Spleen (tissue), 11 donors: Measurements from ENCODE around the gene TMEM147. TPM values are rescaled to one million over a fixed set of nuclear protein-coding genes. Genes with fewer than 3 reads are reported as not detected.

ENCODE experiments used
- DNase-seq: peaks from one replicate; pipeline ENCODE4 v3.0.0-alpha.2; 2020
- H3K27ac ChIP-seq, 8 donors: fragments of 200-600 bp; sonication (generic) in 7 of 8; 1 replicate in 4 of 8; 2 replicates in 4 of 8; pipeline versions ENCODE4 v1.5.0 to v1.8.0; 2016 to 2021; ENCODE audit warnings: inconsistent platforms in 4 of 8, mild to moderate bottlenecking in 4 of 8, moderate library complexity in 1 of 8
- H3K27me3 ChIP-seq, 7 donors: fragments of 200-600 bp; sonication (generic) in 6 of 7; replicated peaks in 1 of 7; 1 replicate in 4 of 7; 2 replicates in 3 of 7; pipeline versions ENCODE4 v1.5.0 to v1.8.0; 2016 to 2021; ENCODE audit warnings: inconsistent platforms in 3 of 7, mild to moderate bottlenecking in 1 of 7
- H3K36me3 ChIP-seq, 6 donors: fragments of 200-600 bp; sonication (generic) in 5 of 6; 1 replicate in 4 of 6; 2 replicates in 2 of 6; pipeline versions ENCODE4 v1.5.0 to v1.8.0; 2016 to 2021; ENCODE audit warnings: inconsistent platforms in 2 of 6
- H3K4me1 ChIP-seq, 6 donors: fragments of 200-600 bp; sonication (generic) in 5 of 6; 1 replicate in 3 of 6; 2 replicates in 3 of 6; pipeline versions ENCODE4 v1.5.0 to v1.8.0; 2016 to 2021; ENCODE audit warnings: inconsistent platforms in 3 of 6
- H3K4me3 ChIP-seq, 8 donors: fragments of 200-600 bp; sonication (generic) in 7 of 8; 1 replicate in 4 of 8; 2 replicates in 4 of 8; pipeline versions ENCODE4 v1.5.0 to v1.8.0; 2016 to 2021; ENCODE audit warnings: inconsistent platforms in 4 of 8, mild to moderate bottlenecking in 4 of 8, moderate library complexity in 2 of 8
- H3K9me3 ChIP-seq, 8 donors: fragments of 200-600 bp; sonication (generic) in 7 of 8; 1 replicate in 4 of 8; 2 replicates in 4 of 8; pipeline versions ENCODE4 v1.5.0 to v1.8.0; 2016 to 2021; ENCODE audit warnings: inconsistent platforms in 4 of 8
- CTCF ChIP-seq, 11 experiments: fragments of 200-600 bp in 7 of 11; fragments of 450-650 bp in 4 of 11; sonication (generic) in 4 of 11; IDR thresholded peaks in 8 of 11; conservative IDR thresholded peaks in 3 of 11; 1 replicate in 7 of 11; 2 replicates in 4 of 11; pipeline versions ENCODE4 v1.4.0 to v1.8.0; 2016 to 2021; ENCODE audit warnings: antibody characterized with exemption in 11 of 11, inconsistent platforms in 4 of 11, mild to moderate bottlenecking in 1 of 11
- POLR2A ChIP-seq, 3 donors: fragments of 450-650 bp; IDR thresholded peaks; one replicate each; pipeline ENCODE4 v1.5.1; 2017; ENCODE audit warnings: antibody characterized with exemption in 3 of 3, mild to moderate bottlenecking in 1 of 3
- POLR2AphosphoS5 ChIP-seq, 3 donors: sonication (generic); formaldehyde crosslinking; IDR thresholded peaks; one replicate each; pipeline ENCODE4 v1.5.1; 2017; ENCODE audit warnings: antibody characterized with exemption in 3 of 3
- WGBS, 5 donors: extraction: QIAGEN DNeasy Blood & Tissue Kit in 3 of 5; methylation state at CpG; one replicate each; pipeline versions ENCODE4 v1.1.5 to v1.1.7; 2013 to 2018; 5-methylcytosine and 5-hydroxymethylcytosine counted together
- intact Hi-C: fragments of 100-400 bp; cut with DNase I; formaldehyde crosslinking; loops from one replicate; pipeline ENCODE4 v1.15.0; 2023; ENCODE audit warnings: low total_unique reads
- polyA plus RNA-seq, 3 donors: library from polyadenylated mRNA; stranded (reverse); fragments of 200-250 nt; gene quantifications; one replicate each; pipeline ENCODE4 v1.2.1, GENCODE V29; 2013
- total RNA-seq, 7 donors: library from RNA; depleted of rRNA in 3 of 7; stranded (reverse); fragments of >200 nt in 3 of 7; fragmentation: NEBNext Ultra II Directional in 4 of 7; extraction: Animal tissue kit (Norgen Biotek cat#: 25700) in 4 of 7; gene quantifications; one replicate each; pipeline versions ENCODE4 v1.1.0 to v1.2.1, GENCODE V29; 2016 to 2021
- donor health status: healthy with polysubstance abuse.
- donor health status: DM: no; HTN: no; CAD: no; lungs with moderate emphysema.
- donor health status: DM: no; HTN: no; CAD: no.
- donor health status: Bipolar disorder and iron deficiency.
- donor health status: healthy.
- donor health status: DM: no; HTN: no; CAD: no.
- donor health status: DM: yes; HTN: yes; CAD: no.

Gene TMEM147
- total and polyA plus RNA-seq, 10 donors: 47.6 to 88.7 (median 56.3) TPM

- H3K36me3 ChIP-seq: no peaks in the 10 kb centered on the region
- peaks cover 0 to 97% (median 24%) of the 10 kb centered on the region in 7 donors for H3K27me3 ChIP-seq
- peak overlapping the region in 7 of 8 donors; percentile 3 to 66 (median 20) for H3K4me3 ChIP-seq
- TF ChIP-seq CTCF (IDR thresholded peaks at IDR 0.05 in 8 of 11, conservative IDR thresholded peaks at IDR 0.05 in 3 of 11) (peak; percentile 74 to 97 (median 95)), POLR2AphosphoS5 (IDR thresholded peaks at IDR 0.05) (peak in 2 of 3 donors; percentile 29 to 63), POLR2A (IDR thresholded peaks at IDR 0.05) (no peak)
- intact Hi-C loops: no loop called here
- DNase-seq: peak; percentile 93
- H3K27ac ChIP-seq: peak overlapping the region in 2 of 8 donors; percentile 35 to 43
- no peaks in the 10 kb centered on the region for H3K9me3 ChIP-seq
- peaks cover 9 to 23% (median 16%) of the 10 kb centered on the region in 6 donors for H3K4me1 ChIP-seq
- 1 to 2% (median 1%) methylated on average over 39 of the region's 39 CpGs for WGBS, 5 donors
Measured at GRCh38 chr19:35509861-35510625, 35.4 kb upstream of the TMEM147 start.

GRCh38 chr19:35510626-35510964 is 34.8 kb upstream of the TMEM147 start:
- H3K4me3 ChIP-seq: peak overlapping the region in 3 of 8 donors; percentile 6 to 66 (median 43)
- peak in 2 of 11 experiments; percentile 3 to 19 for TF ChIP-seq CTCF (IDR thresholded peaks at IDR 0.05 in 8 of 11, conservative IDR thresholded peaks at IDR 0.05 in 3 of 11)
- TF ChIP-seq POLR2A (IDR thresholded peaks at IDR 0.05): no peak
- no peak for TF ChIP-seq POLR2AphosphoS5 (IDR thresholded peaks at IDR 0.05)
- intact Hi-C loops: no loop called here

GRCh38 chr19:35511337-35511736 is 34.1 kb upstream of the TMEM147 start:
- Histone ChIP-seq H3K27me3 (peaks cover 0 to 88% (median 24%) of the 10 kb centered on the region in 7 donors), H3K27ac (no peak overlapping the region), H3K9me3 (no peaks in the 10 kb centered on the region), H3K4me3 (no peak overlapping the region), H3K4me1 (peaks cover 9 to 23% (median 16%) of the 10 kb centered on the region in 6 donors), H3K36me3 (no peaks in the 10 kb centered on the region)
- WGBS, 5 donors: 73 to 93% (median 79%) methylated on average over 7 of the region's 7 CpGs
- intact Hi-C loops: no loop called here
- no peak for DNase-seq
- TF ChIP-seq POLR2AphosphoS5 (IDR thresholded peaks at IDR 0.05) (no peak), POLR2A (IDR thresholded peaks at IDR 0.05) (no peak), CTCF (IDR thresholded peaks at IDR 0.05 in 8 of 11, conservative IDR thresholded peaks at IDR 0.05 in 3 of 11) (no peak)

More at GRCh38 chr19:35510626-35510964, 34.8 kb upstream of the TMEM147 start:
- Histone ChIP-seq H3K4me1 (peaks cover 9 to 23% (median 16%) of the 10 kb centered on the region in 6 donors), H3K27me3 (peaks cover 0 to 95% (median 24%) of the 10 kb centered on the region in 7 donors), H3K9me3 (no peaks in the 10 kb centered on the region), H3K36me3 (no peaks in the 10 kb centered on the region), H3K27ac (no peak overlapping the region)
- WGBS, 5 donors: 5 to 19% (median 11%) methylated on average over 7 to 15 of the region's 15 CpGs
- no peak for DNase-seq
